Right lobe of liver (tissue), 6 donors: Measurements from ENCODE around the gene FBLN1. TPM values are rescaled to one million over a fixed set of nuclear protein-coding genes. Genes with fewer than 3 reads are reported as not detected.

Experiments used
- ATAC-seq, 4 donors: fragments of 200-7000 bp; cut with Tn5 transposase; one replicate each; pipeline ENCODE4 v1.9.1; 2020; ENCODE audit warnings: mild to moderate bottlenecking in 4 of 4, moderate library complexity in 4 of 4
- DNase-seq, 3 donors: peaks; one replicate each; pipeline ENCODE4 v3.0.0-alpha.2; 2020
- H3K27ac ChIP-seq, 3 donors: fragments of 200-600 bp; one replicate each; pipeline ENCODE4 v1.8.0; 2022
- H3K27me3 ChIP-seq, 2 donors: fragments of 200-600 bp; one replicate each; pipeline ENCODE4 v1.8.0; 2022
- H3K36me3 ChIP-seq, 4 donors: fragments of 200-600 bp; sonication (generic) in 1 of 4; one replicate each; pipeline versions ENCODE4 v1.5.1 to v1.8.0; 2017 to 2022; ENCODE audit warnings: control low read depth in 1 of 4
- H3K4me1 ChIP-seq, 4 donors: fragments of 200-600 bp; sonication (generic) in 1 of 4; one replicate each; pipeline versions ENCODE4 v1.5.1 to v1.8.0; 2017 to 2022; ENCODE audit warnings: control low read depth in 1 of 4
- H3K4me3 ChIP-seq, 3 donors: fragments of 200-600 bp; one replicate each; pipeline ENCODE4 v1.8.0; 2022
- H3K9me3 ChIP-seq, 4 donors: fragments of 200-600 bp; sonication (generic) in 1 of 4; one replicate each; pipeline versions ENCODE4 v1.5.1 to v1.8.0; 2017 to 2022; ENCODE audit warnings: control low read depth in 1 of 4
- CTCF ChIP-seq, 4 donors: fragments of 200-600 bp in 3 of 4; fragments of 450-650 bp in 1 of 4; IDR thresholded peaks; one replicate each; pipeline versions ENCODE4 v1.5.1 to v1.8.0; 2016 to 2022; ENCODE audit warnings: antibody characterized with exemption in 4 of 4, mild to moderate bottlenecking in 2 of 4
- POLR2A ChIP-seq: fragments of 450-650 bp; IDR thresholded peaks from one replicate; pipeline ENCODE4 v1.6.1; 2017; ENCODE audit warnings: antibody characterized with exemption, mild to moderate bottlenecking
- WGBS: methylation state at CpG from one replicate; pipeline ENCODE4 v1.1.6; 2018; ENCODE audit warnings: low coverage, low lambda C conversion rate; ENCODE audit not compliant: insufficient coverage; ENCODE audit errors: missing lambda C conversion rate; 5-methylcytosine and 5-hydroxymethylcytosine counted together
- intact Hi-C, 2 donors: fragments of 100-400 bp; cut with DNase I; formaldehyde crosslinking; loops; one replicate each; pipeline versions ENCODE4 v1.11.2 to v1.14.1; 2022
- total RNA-seq, 6 experiments: library from RNA; depleted of rRNA in 2 of 6; stranded (reverse); fragments of >200 nt in 2 of 6; fragmentation: NEBNext Ultra II Directional in 3 of 6; extraction: Animal tissue kit (Norgen Biotek cat#: 25700) in 3 of 6; gene quantifications; one replicate each; pipeline versions ENCODE4 v1.1.0 to v1.2.4, GENCODE V29; 2016 to 2023
- donor health status: DM: no; HTN: yes; CAD: no.
- donor health status: DM: no; HTN: no; CAD: no.
- donor health status: DM: no; HTN: no; CAD: no.
- donor health status: DM: no; HTN: yes; CAD: no.
- donor health status: DM: no; HTN: yes; CAD: no.

FBLN1 gene
- total RNA-seq, 6 experiments from 2014 or later: 1.6 to 6.6 (median 3.4) TPM

- no CpG with 5 or more reads among the region's 9 CpGs for WGBS
- H3K27ac ChIP-seq: no peak overlapping the region
- DNase-seq (no peak), ATAC-seq (no peak)
- intact Hi-C loops: no loop called here
- H3K4me3 ChIP-seq: no peak overlapping the region
- H3K4me1 ChIP-seq: no peaks in the 10 kb centered on the region
- H3K9me3 ChIP-seq: no peaks in the 10 kb centered on the region
- TF ChIP-seq POLR2A (no peak), CTCF (IDR thresholded peaks at IDR 0.05) (no peak)
- H3K36me3 ChIP-seq: no peaks in the 10 kb centered on the region
- no peaks in the 10 kb centered on the region for H3K27me3 ChIP-seq
Measured at GRCh38 chr22:45528046-45528445, 25.4 kb downstream of the FBLN1 start.

GRCh38 chr22:45529105-45529504 lies 26.4 kb downstream of the FBLN1 start:
- WGBS: 94% methylated on average over 5 of the region's 11 CpGs
- Histone ChIP-seq H3K27ac (no peak overlapping the region), H3K9me3 (no peaks in the 10 kb centered on the region), H3K36me3 (no peaks in the 10 kb centered on the region), H3K4me3 (no peak overlapping the region), H3K4me1 (no peaks in the 10 kb centered on the region), H3K27me3 (no peaks in the 10 kb centered on the region)
- no peak for ATAC-seq
- intact Hi-C loops: no loop called here
- TF ChIP-seq CTCF (IDR thresholded peaks at IDR 0.05): no peak
- TF ChIP-seq POLR2A: no peak
- no peak for DNase-seq

GRCh38 chr22:45529971-45530575 lies 27.4 kb downstream of the FBLN1 start:
- TF ChIP-seq CTCF (IDR thresholded peaks at IDR 0.05): no peak
- TF ChIP-seq POLR2A: no peak
- intact Hi-C loops: no loop called here
- ATAC-seq (no peak), DNase-seq (no peak)
- no peaks in the 10 kb centered on the region for H3K36me3 ChIP-seq
- WGBS: 78% methylated on average over 4 of the region's 11 CpGs
- H3K9me3 ChIP-seq: no peaks in the 10 kb centered on the region
- no peaks in the 10 kb centered on the region for H3K4me1 ChIP-seq
- no peaks in the 10 kb centered on the region for H3K27me3 ChIP-seq
- H3K4me3 ChIP-seq: no peak overlapping the region
- no peak overlapping the region for H3K27ac ChIP-seq

GRCh38 chr22:45531441-45532234 lies 29.0 kb downstream of the FBLN1 start:
- Histone ChIP-seq H3K4me3 (no peak overlapping the region), H3K27ac (no peak overlapping the region), H3K36me3 (no peaks in the 10 kb centered on the region), H3K4me1 (no peaks in the 10 kb centered on the region), H3K9me3 (no peaks in the 10 kb centered on the region), H3K27me3 (no peaks in the 10 kb centered on the region)
- no peak for TF ChIP-seq CTCF (IDR thresholded peaks at IDR 0.05)
- TF ChIP-seq POLR2A: no peak
- intact Hi-C loops: no loop called here
- 51% methylated on average over 4 of the region's 9 CpGs for WGBS
- ATAC-seq (no peak), DNase-seq (no peak)
